K562 (cell line): ENCODE measurements around the gene BANF2.

Experiments
- CREB1 ChIP-seq, 2 experiments: sonication (generic) in 1 of 2; formaldehyde crosslinking in 1 of 2; IDR thresholded peaks; 2 replicates each; pipeline versions ENCODE4 v1.6.1 to v1.8.0; 2012 to 2022; ENCODE audit warnings: inconsistent platforms in 1 of 2, mild to moderate bottlenecking in 1 of 2, missing genetic modification reagents in 1 of 2, moderate library complexity in 1 of 2
- KAT7 ChIP-seq: sonication (generic); formaldehyde crosslinking; IDR thresholded peaks from 2 replicates; pipeline ENCODE4 v1.8.0; 2022; ENCODE audit warnings: missing genetic modification reagents, mild to moderate bottlenecking, borderline replicate concordance
- PPARD ChIP-seq: fragments of 250-450 bp; sonication (Bioruptor Pico); IDR thresholded peaks from 2 replicates; pipeline ENCODE4 v1.8.0; 2022; ENCODE audit warnings: inconsistent platforms, mild to moderate bottlenecking, moderate library complexity
- SMAD1 ChIP-seq: fragments of 150-350 bp; IDR thresholded peaks from 2 replicates; pipeline ENCODE4 v1.6.1; 2014; ENCODE audit warnings: low read length, low read depth; ENCODE audit not compliant: partially characterized antibody
- ZNF174 ChIP-seq: fragments of 250-450 bp; sonication (Bioruptor Pico); IDR thresholded peaks from 2 replicates; pipeline ENCODE4 v1.4.0; 2020; ENCODE audit warnings: mild to moderate bottlenecking

- TF ChIP-seq CREB1 (IDR thresholded peaks at IDR 0.05): no peak
- no peak for TF ChIP-seq CREB1 (CRISPR knock-in tag; IDR thresholded peaks at IDR 0.05)
- no peak for TF ChIP-seq SMAD1
- no peak for TF ChIP-seq ZNF174 (CRISPR knock-in tag)
- TF ChIP-seq KAT7 (CRISPR knock-in tag): no peak
- no peak for TF ChIP-seq PPARD (CRISPR knock-in tag)
These were observed 45.7 kb upstream of the BANF2 start for GRCh38 chr20:17653835-17654648.
